Measurements from ENCODE around the gene COQ9. TPM values are rescaled to one million over a fixed set of nuclear protein-coding genes. Genes with fewer than 3 reads are reported as not detected.
"Not testable (repeated sequence)": the region's sequence is repeated elsewhere in the genome, so short reads cannot be mapped to it uniquely, and the experiment has no call there.

The COQ9 gene
- total RNA-seq, 1 donor from 2014 or later: 32.9 TPM

- H3K27ac ChIP-seq (ENCODE audit: low read depth, low read length); H3K9me3 ChIP-seq (ENCODE audit: control insufficient read depth in 3 of 3, low read length in 3 of 3); H3K4me3 ChIP-seq (ENCODE audit: low read length in 3 of 3); H3K27me3 ChIP-seq (ENCODE audit: control insufficient read depth in 3 of 3, insufficient read depth in 3 of 3, low read length in 3 of 3); H3K9ac ChIP-seq (ENCODE audit: low read depth in 1 of 3, low read length in 3 of 3): not testable (repeated sequence)
- H3K4me1 ChIP-seq (ENCODE audit: control insufficient read depth in 3 of 3, insufficient read depth in 3 of 3, low read length in 3 of 3): peaks cover 3 to 11% (median 3%) of the 10 kb centered on the region in 3 donors
- H3K36me3 ChIP-seq (ENCODE audit: control insufficient read depth in 3 of 3, insufficient read depth in 3 of 3, low read length in 3 of 3): peaks cover 16 to 31% (median 27%) of the 10 kb centered on the region in 3 donors
These were observed 6.7 kb upstream of the COQ9 start for GRCh38 chr16:57440551-57440950.

- Histone ChIP-seq H3K27me3 (ENCODE audit: control insufficient read depth in 3 of 3, insufficient read depth in 3 of 3, low read length in 3 of 3) (no peaks in the 10 kb centered on the region), H3K4me3 (ENCODE audit: low read length in 3 of 3) (no peak overlapping the region), H3K4me1 (ENCODE audit: control insufficient read depth in 3 of 3, insufficient read depth in 3 of 3, low read length in 3 of 3) (peaks cover 22 to 39% (median 28%) of the 10 kb centered on the region in 3 donors), H3K36me3 (ENCODE audit: control insufficient read depth in 3 of 3, insufficient read depth in 3 of 3, low read length in 3 of 3) (peaks cover 5 to 8% (median 6%) of the 10 kb centered on the region in 3 donors), H3K27ac (ENCODE audit: low read depth, low read length) (no peak overlapping the region), H3K9me3 (ENCODE audit: control insufficient read depth in 3 of 3, low read length in 3 of 3) (no peaks in the 10 kb centered on the region), H3K9ac (ENCODE audit: low read depth in 1 of 3, low read length in 3 of 3) (no peak overlapping the region)
These were observed 2.6 kb upstream of the COQ9 start for GRCh38 chr16:57444711-57445110.

- Histone ChIP-seq H3K36me3 (ENCODE audit: control insufficient read depth in 3 of 3, insufficient read depth in 3 of 3, low read length in 3 of 3) (peaks cover 2 to 4% (median 3%) of the 10 kb centered on the region in 3 donors), H3K27ac (ENCODE audit: low read depth, low read length) (no peak overlapping the region), H3K27me3 (ENCODE audit: control insufficient read depth in 3 of 3, insufficient read depth in 3 of 3, low read length in 3 of 3) (no peaks in the 10 kb centered on the region), H3K4me3 (ENCODE audit: low read length in 3 of 3) (no peak overlapping the region), H3K4me1 (ENCODE audit: control insufficient read depth in 3 of 3, insufficient read depth in 3 of 3, low read length in 3 of 3) (peaks cover 22 to 39% (median 28%) of the 10 kb centered on the region in 3 donors), H3K9ac (ENCODE audit: low read depth in 1 of 3, low read length in 3 of 3) (no peak overlapping the region), H3K9me3 (ENCODE audit: control insufficient read depth in 3 of 3, low read length in 3 of 3) (no peaks in the 10 kb centered on the region)
These were observed 1.8 kb upstream of the COQ9 start for GRCh38 chr16:57445510-57445909.

DNA sequence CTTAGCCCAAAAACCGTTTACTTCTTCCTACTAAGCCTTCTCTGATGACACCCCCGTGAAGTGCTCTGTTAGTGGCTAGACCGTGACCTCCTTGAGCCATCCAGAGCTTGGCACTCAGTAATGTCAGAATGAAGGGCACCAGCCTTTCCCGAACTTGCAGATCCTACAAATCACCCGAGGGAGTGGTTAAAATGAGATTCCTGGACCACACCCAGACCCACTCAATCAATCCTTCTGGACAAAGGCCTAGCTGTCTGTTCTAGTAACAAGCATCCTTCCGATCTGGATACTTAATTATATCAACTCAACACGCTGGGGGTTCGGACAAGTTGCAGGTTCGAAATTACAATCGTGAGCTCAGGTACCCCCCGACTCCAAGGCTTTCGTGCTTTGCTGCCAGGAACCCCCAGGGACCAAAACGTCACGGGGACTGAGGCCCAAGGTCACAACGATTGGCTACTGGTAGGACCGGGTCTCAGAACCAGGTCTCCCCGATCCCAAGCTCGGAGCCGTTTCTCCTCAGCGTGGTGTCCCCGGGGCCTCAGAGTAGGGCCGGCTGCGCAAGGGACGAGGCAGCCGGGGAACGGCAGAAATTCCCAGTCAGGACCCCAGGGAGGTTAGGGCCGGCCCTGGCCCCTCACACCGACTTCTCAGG, 621 bp upstream of the COQ9 start:
- Histone ChIP-seq H3K9me3 (ENCODE audit: control insufficient read depth in 3 of 3, low read length in 3 of 3) (no peaks in the 10 kb centered on the region), H3K9ac (ENCODE audit: low read depth in 1 of 3, low read length in 3 of 3) (peak overlapping the region; percentile 94 to 98 (median 96)), H3K27ac (ENCODE audit: low read depth, low read length) (peak overlapping the region; percentile 95), H3K27me3 (ENCODE audit: control insufficient read depth in 3 of 3, insufficient read depth in 3 of 3, low read length in 3 of 3) (no peaks in the 10 kb centered on the region), H3K4me1 (ENCODE audit: control insufficient read depth in 3 of 3, insufficient read depth in 3 of 3, low read length in 3 of 3) (peaks cover 22 to 39% (median 28%) of the 10 kb centered on the region in 3 donors), H3K36me3 (ENCODE audit: control insufficient read depth in 3 of 3, insufficient read depth in 3 of 3, low read length in 3 of 3) (peaks cover 7 to 10% (median 8%) of the 10 kb centered on the region in 3 donors), H3K4me3 (ENCODE audit: low read length in 3 of 3) (peak overlapping the region; percentile 88 to 97 (median 96))

- peaks cover 10 to 19% (median 15%) of the 10 kb centered on the region in 3 donors for H3K4me1 ChIP-seq (ENCODE audit: control insufficient read depth in 3 of 3, insufficient read depth in 3 of 3, low read length in 3 of 3)
- no peaks in the 10 kb centered on the region for H3K9me3 ChIP-seq (ENCODE audit: control insufficient read depth in 3 of 3, low read length in 3 of 3)
- no peak overlapping the region for H3K9ac ChIP-seq (ENCODE audit: low read depth in 1 of 3, low read length in 3 of 3)
- no peak overlapping the region for H3K4me3 ChIP-seq (ENCODE audit: low read length in 3 of 3)
- no peaks in the 10 kb centered on the region for H3K27me3 ChIP-seq (ENCODE audit: control insufficient read depth in 3 of 3, insufficient read depth in 3 of 3, low read length in 3 of 3)
- H3K36me3 ChIP-seq (ENCODE audit: control insufficient read depth in 3 of 3, insufficient read depth in 3 of 3, low read length in 3 of 3): peaks cover 52 to 59% (median 56%) of the 10 kb centered on the region in 3 donors
- H3K27ac ChIP-seq (ENCODE audit: low read depth, low read length): no peak overlapping the region
These were observed 4.7 kb downstream of the COQ9 start for GRCh38 chr16:57452021-57452420.

DNA sequence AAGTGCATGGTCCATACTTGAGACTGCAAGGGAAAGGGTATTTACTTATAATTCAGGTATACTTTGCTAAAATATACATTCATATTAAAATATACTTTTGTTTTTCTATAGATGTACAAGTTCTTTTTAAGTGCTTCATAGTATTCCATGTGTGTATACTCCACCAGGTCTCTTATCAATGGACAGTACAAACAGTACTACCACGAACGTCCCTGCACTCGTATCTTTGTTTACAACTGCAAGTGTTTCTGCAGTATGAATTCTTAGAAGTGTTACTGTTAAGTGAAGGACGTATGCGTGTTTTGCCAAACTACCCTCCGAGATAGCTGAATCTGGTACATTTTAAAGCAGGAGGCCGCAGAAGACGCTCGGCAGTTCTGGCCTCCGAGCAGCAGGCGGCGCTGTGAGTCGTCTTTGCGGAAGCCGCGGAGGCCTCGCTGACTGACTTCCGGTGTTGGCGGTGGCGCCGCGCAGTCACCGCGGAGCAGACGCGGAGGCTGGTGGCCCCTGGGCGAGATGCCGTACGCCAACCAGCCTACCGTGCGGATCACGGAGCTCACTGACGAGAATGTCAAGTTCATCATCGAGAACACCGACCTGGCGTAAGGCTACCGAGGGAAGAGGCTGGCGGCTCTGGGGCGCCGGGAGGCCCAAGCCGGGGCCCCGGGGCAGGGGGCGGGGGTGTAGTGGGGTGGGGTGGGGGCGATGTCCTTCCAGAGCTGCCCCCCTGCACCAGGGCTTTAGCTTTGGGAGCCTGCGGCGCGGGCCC, 15.1 kb downstream of the COQ9 start, which contains the start of gene POLR2C:
Gene POLR2C, plus strand, starts transcription at position 471 of the 769 bp plus-strand sequence. Its CDS starts 46 bp downstream, at position 517.
- Histone ChIP-seq H3K36me3 (ENCODE audit: control insufficient read depth in 3 of 3, insufficient read depth in 3 of 3, low read length in 3 of 3) (peaks cover 54 to 76% (median 64%) of the 10 kb centered on the region in 3 donors), H3K9ac (ENCODE audit: low read depth in 1 of 3, low read length in 3 of 3) (peak within 1 kb of the TSS; percentile 83 to 91 (median 91)), H3K4me1 (ENCODE audit: control insufficient read depth in 3 of 3, insufficient read depth in 3 of 3, low read length in 3 of 3) (peaks cover 14 to 27% (median 19%) of the 10 kb centered on the region in 3 donors)

DNA sequence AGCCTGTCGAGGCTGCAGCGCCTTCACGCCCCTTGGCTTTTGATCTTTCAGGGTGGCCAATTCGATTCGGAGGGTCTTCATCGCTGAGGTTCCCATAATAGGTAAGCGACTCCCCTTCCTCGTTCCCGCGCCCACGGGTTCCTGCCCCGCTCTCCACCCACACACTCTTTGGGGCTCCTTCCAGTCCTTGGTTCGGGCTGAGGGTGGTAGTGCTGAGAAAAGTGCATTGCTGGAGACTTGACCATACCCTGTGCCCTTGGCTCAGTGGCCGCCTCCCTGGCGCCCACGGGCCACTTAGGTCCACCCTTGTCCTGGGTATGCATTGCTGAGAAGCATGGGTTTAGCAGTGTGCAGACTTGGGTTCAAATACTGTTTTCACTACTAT, 15.7 kb downstream of the COQ9 start:
- H3K27me3 ChIP-seq (ENCODE audit: control insufficient read depth in 3 of 3, insufficient read depth in 3 of 3, low read length in 3 of 3): no peaks in the 10 kb centered on the region
- peaks cover 14 to 27% (median 19%) of the 10 kb centered on the region in 3 donors for H3K4me1 ChIP-seq (ENCODE audit: control insufficient read depth in 3 of 3, insufficient read depth in 3 of 3, low read length in 3 of 3)
- H3K4me3 ChIP-seq (ENCODE audit: low read length in 3 of 3): peak overlapping the region; percentile 87 to 93 (median 89)
- peak overlapping the region; percentile 83 to 91 (median 91) for H3K9ac ChIP-seq (ENCODE audit: low read depth in 1 of 3, low read length in 3 of 3)
- no peaks in the 10 kb centered on the region for H3K9me3 ChIP-seq (ENCODE audit: control insufficient read depth in 3 of 3, low read length in 3 of 3)
- H3K36me3 ChIP-seq (ENCODE audit: control insufficient read depth in 3 of 3, insufficient read depth in 3 of 3, low read length in 3 of 3): peaks cover 50 to 72% (median 63%) of the 10 kb centered on the region in 3 donors
- peak overlapping the region; percentile 65 for H3K27ac ChIP-seq (ENCODE audit: low read depth, low read length)

More for the DNA sequence above, 15.1 kb downstream of the COQ9 start, which contains the start of gene POLR2C:
- Histone ChIP-seq H3K27ac (ENCODE audit: low read depth, low read length) (peak within 1 kb of the TSS; percentile 65), H3K27me3 (ENCODE audit: control insufficient read depth in 3 of 3, insufficient read depth in 3 of 3, low read length in 3 of 3) (no peaks in the 10 kb centered on the region), H3K4me3 (ENCODE audit: low read length in 3 of 3) (peak within 1 kb of the TSS; percentile 87 to 93 (median 89)), H3K9me3 (ENCODE audit: control insufficient read depth in 3 of 3, low read length in 3 of 3) (no peaks in the 10 kb centered on the region)

- Histone ChIP-seq H3K9ac (ENCODE audit: low read depth in 1 of 3, low read length in 3 of 3) (no peak overlapping the region), H3K4me3 (ENCODE audit: low read length in 3 of 3) (no peak overlapping the region), H3K9me3 (ENCODE audit: control insufficient read depth in 3 of 3, low read length in 3 of 3) (no peaks in the 10 kb centered on the region), H3K4me1 (ENCODE audit: control insufficient read depth in 3 of 3, insufficient read depth in 3 of 3, low read length in 3 of 3) (peaks cover 14 to 27% (median 19%) of the 10 kb centered on the region in 3 donors), H3K27ac (ENCODE audit: low read depth, low read length) (no peak overlapping the region), H3K36me3 (ENCODE audit: control insufficient read depth in 3 of 3, insufficient read depth in 3 of 3, low read length in 3 of 3) (peaks cover 53 to 72% (median 63%) of the 10 kb centered on the region in 3 donors), H3K27me3 (ENCODE audit: control insufficient read depth in 3 of 3, insufficient read depth in 3 of 3, low read length in 3 of 3) (no peaks in the 10 kb centered on the region)
These were observed 17.2 kb downstream of the COQ9 start for GRCh38 chr16:57464523-57464922.

GRCh38 chr16:57468346-57468745, 21.1 kb downstream of the COQ9 start:
- Histone ChIP-seq H3K9me3 (ENCODE audit: control insufficient read depth in 3 of 3, low read length in 3 of 3) (no peaks in the 10 kb centered on the region), H3K4me3 (ENCODE audit: low read length in 3 of 3) (no peak overlapping the region), H3K36me3 (ENCODE audit: control insufficient read depth in 3 of 3, insufficient read depth in 3 of 3, low read length in 3 of 3) (peaks cover 67 to 78% (median 71%) of the 10 kb centered on the region in 3 donors), H3K9ac (ENCODE audit: low read depth in 1 of 3, low read length in 3 of 3) (no peak overlapping the region), H3K27me3 (ENCODE audit: control insufficient read depth in 3 of 3, insufficient read depth in 3 of 3, low read length in 3 of 3) (no peaks in the 10 kb centered on the region), H3K4me1 (ENCODE audit: control insufficient read depth in 3 of 3, insufficient read depth in 3 of 3, low read length in 3 of 3) (peaks cover 22 to 30% (median 23%) of the 10 kb centered on the region in 3 donors), H3K27ac (ENCODE audit: low read depth, low read length) (no peak overlapping the region)

Data from skeletal muscle tissue (tissue), 4 donors.